Esophagus muscularis mucosa (tissue), 4 donors: ENCODE results near the gene RTKN.

Experiments used
- CTCF ChIP-seq, 3 experiments: fragments of 200-600 bp in 2 of 3; fragments of 450-650 bp in 1 of 3; sonication (generic) in 2 of 3; IDR thresholded peaks; one replicate each; pipeline ENCODE4 v1.5.1; 2017 to 2019; ENCODE audit warnings: antibody characterized with exemption in 3 of 3, mild to moderate bottlenecking in 2 of 3, moderate library complexity in 1 of 3
- EP300 ChIP-seq: sonication (generic); formaldehyde crosslinking; IDR thresholded peaks from one replicate; pipeline ENCODE4 v1.6.1; 2017; ENCODE audit warnings: antibody characterized with exemption
- POLR2A ChIP-seq: fragments of 450-650 bp; IDR thresholded peaks from one replicate; pipeline ENCODE4 v1.6.1; 2017; ENCODE audit warnings: antibody characterized with exemption, moderate library complexity, mild to moderate bottlenecking, low read depth
- POLR2AphosphoS5 ChIP-seq, 2 donors: sonication (generic); formaldehyde crosslinking; IDR thresholded peaks; one replicate each; pipeline ENCODE4 v1.6.1; 2017; ENCODE audit warnings: antibody characterized with exemption in 2 of 2

GRCh38 chr2:74472945-74473258 is 31.2 kb upstream of the RTKN start:
- TF ChIP-seq POLR2AphosphoS5 (IDR thresholded peaks at IDR 0.05) (no peak), CTCF (IDR thresholded peaks at IDR 0.05) (no peak), EP300 (no peak), POLR2A (no peak)
